NOMO-1 treated with DMSO at 0.1 percent for 48 hours (cell line): ENCODE results near the gene SSB.
"Not testable (repeated sequence)": the region's sequence is repeated elsewhere in the genome, so short reads cannot be mapped to it uniquely, and the experiment has no call there.

Experiments used
- DNase-seq: peaks from one replicate; lab custom pipeline; 2025; ENCODE audit not compliant: unreplicated experiment; lab: John Stamatoyannopoulos, UW

SSB gene

GRCh38 chr2:169798718-169799592 lies at the start of gene SSB:
SSB (plus strand) TSS chr2:169798871; CDS start chr2:169800961, 2,090 bp downstream.
- DNase-seq, result peak; percentile 86

DNA sequence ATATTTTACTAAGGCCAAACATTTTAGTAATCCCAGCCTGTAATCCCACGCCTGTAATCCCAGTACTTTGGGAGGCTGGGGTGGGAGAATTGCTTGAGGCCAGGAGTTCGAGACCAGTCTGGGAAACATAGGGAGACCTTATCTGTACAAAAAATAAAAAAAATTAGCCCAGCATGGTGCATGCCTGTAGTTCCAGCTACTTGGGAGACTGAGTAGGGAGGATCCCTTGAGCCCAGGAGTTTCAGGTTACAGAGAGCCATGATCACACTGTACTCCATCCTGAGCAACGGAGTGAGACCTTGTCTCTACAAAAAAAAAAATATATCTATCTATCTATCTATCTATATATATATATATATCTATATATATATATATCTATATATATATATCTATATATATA lies 45.9 kb upstream of the SSB start:
- no peak for DNase-seq

DNA sequence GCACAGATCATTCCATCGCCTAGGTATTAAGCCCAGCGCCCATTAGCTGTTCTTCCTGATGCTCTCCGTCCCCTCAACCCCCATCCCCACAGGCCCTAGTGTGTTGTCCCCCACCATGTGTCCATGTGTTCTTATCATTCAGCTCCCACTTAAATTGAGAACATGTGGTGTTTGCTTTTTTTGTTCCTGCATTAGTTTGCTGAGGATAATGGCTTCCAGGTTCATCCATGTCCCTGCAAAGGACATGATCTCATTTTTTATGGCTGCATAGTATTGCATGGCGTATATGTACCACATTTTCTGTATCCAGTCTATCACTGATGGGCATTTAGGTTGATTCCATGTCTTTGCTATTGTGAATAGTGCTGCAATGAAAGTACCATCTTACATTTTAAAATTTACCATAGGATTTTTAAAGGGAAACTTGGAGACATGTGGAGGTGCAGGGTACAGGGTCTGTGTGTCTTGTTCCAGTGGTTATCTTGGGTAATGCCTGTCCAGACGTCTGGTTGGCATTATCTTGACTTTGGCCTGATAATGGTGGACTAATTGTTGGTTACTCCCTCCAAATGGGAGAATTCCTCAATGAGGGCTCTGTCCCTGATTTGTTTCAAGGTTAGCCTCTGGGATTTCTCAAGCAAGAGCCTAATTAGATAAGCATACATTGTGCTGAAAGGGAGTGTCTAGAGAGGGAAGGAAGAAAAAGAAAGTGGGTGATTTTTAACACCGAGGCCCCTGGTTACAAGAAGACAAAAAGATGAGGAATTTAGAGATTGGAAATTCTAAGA lies 43.4 kb upstream of the SSB start:
- no peak for DNase-seq

GRCh38 chr2:169756342-169756741 lies 42.3 kb upstream of the SSB start:
- DNase-seq, result no peak

- no peak for DNase-seq
Measured at GRCh38 chr2:169757356-169757755, 41.3 kb upstream of the SSB start.

DNA sequence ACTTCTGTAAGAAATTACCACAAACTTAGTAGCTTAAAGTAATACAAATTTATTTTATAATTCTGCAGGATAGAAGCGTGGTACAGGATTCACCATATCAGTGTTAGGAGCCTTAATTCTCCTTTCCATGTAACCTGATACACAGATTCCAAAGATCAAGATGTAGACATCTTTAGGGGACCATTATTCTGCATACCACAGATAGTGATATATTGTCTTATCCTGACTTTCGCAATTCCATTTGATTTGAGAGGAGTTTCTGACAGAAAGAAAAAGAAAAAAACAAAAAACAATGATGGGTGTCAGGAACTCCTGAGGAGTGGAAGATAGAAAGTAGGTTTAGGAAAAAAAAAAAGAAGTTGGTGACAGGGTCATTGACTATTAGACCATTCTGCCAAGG lies 40.9 kb upstream of the SSB start:
- no peak for DNase-seq

DNA sequence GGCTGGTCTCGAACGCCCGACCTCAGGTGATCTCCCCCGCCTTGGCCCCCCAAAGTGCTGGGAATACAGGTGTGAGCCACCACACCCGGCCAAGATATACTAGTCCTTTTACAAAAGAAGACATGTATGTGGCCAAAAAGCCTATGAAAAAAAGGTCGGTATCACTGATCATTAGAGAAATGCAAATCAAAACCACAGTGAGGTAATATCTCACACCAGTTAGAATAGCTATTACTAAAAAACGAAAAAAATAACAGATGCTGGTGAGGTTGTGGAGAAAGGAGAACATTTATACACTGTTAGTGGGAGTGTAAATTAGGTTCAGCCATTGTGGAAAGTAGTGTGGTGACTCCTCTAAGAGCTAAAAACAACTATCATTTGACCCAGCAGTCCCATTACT lies 38.7 kb upstream of the SSB start:
- no peak for DNase-seq

DNA sequence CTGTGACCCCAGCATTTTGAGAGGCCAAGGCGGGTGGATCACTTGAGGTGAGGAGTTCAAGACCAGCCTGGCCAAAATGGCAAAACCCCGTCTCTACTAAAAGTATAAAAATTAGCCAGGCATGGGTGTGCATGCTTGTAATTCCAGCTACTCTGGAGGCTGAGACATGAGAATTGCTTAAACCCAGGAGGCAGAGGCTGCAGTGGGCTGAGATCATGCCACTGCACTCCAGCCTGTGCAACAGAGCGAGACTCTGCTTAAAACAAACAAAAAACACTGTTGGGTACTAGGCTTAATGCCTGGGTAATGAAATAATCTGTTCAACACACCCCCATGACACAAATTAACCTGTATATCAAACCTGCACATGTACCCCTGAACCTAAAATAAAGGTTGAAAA lies 37.9 kb upstream of the SSB start:
- DNase-seq, result not testable (repeated sequence)

DNA sequence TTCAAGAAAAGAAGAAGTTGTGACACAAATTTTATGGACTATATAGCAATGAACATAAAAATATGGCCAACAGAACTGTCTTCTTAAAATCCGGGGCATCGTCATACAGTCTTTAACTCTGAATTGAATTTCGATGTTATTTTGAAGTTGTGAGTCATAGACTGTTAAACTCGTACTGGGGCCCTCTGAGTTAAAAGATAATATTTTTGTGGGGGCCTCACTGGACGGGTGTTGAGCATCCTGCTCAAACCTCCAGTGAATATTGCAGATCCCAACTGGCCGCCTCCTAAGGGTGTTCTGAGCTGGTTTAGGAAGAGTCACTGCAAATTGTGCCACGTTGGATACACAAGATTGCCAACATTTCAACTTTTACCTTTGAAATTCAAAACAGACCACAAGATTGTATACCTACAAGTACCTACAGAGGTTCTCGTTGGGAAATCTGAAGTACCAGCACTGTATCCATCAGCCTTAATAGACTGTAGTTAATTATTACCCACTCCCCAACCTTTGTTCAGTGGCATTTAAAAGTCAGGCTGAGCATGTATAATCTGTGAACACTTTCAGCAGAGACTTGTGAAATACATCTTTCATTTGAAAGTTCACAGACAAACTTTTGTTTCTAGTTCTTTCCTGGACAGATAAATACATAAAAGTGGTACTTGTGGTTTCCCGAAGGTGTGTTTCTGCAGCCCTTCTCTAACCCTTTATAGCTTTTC lies 37.3 kb upstream of the SSB start:
- DNase-seq, result no peak

DNA sequence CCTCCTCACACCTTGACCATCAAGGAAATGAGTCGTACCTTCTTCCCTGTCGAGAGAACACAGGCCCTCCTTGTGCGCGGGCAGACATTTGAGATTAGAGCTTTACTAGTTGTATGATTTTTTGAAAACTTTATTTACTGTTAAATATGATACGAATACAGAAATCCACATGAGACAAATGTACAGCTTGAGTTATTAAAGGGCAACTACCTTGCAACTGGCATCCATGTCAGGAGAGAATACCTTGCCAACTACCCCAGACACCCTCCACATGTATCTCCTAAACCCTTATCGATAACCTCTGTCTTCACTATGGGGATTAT lies 36.7 kb upstream of the SSB start:
- DNase-seq, result no peak

DNA sequence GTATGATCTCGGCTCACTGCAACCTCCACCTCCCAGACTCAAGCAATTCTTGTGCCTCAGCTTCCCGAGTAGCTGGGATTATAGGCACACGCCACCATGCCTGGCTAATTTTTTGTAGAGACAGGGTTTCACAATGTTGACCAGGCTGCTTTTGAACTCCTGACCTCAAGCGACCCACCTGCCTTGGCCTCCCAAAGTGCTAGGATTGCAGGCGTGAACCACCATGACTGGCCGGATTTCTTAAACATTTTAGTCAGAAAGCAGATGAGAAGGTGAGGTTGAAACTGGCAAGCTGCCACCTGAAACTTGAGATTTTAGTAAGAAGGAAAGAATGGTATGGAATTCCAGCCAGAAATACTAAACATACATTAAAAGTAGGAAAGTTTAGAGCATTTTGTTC lies 33.1 kb upstream of the SSB start:
- DNase-seq, result no peak

- DNase-seq, result peak; percentile 32
Measured at GRCh38 chr2:169767243-169767888, 31.3 kb upstream of the SSB start.

DNA sequence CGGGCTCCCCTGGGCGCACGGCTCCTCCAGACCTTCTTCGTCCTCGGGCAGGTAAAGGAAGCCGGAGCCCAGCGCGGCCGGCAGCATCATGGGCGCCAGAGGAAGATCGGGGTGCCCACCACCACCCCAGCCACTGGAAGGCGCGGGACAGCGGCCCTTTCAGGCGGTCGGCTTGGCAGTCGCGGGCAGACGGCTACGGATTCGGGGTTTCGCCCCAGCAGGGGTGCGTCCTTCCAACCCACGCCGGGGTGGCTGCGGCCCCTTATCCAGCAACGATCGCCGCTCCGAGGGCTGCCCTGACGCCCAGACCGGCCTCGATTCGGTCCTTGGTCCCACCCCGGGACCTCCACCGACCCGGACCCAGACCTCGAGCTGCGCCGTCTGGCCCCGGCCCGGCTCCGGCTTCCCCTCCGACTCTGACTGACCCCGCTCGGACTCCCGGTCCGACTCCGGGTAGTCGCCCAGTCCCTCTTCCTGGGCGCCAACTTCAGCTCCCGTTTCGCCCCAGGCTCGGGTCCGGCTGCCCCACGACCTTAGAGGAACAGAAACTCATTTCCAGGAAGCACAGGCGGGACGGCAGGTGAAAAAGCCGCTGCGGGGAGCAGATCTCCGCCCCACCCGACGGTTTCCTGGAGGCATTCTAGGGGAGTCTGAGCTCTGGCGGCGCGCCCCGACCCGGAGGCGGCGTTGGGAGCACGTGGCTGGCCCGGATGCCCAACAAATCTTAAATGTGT lies 30.2 kb upstream of the SSB start:
- no peak for DNase-seq

GRCh38 chr2:169771021-169771420 lies 27.6 kb upstream of the SSB start:
- DNase-seq, result peak; percentile 54

DNA sequence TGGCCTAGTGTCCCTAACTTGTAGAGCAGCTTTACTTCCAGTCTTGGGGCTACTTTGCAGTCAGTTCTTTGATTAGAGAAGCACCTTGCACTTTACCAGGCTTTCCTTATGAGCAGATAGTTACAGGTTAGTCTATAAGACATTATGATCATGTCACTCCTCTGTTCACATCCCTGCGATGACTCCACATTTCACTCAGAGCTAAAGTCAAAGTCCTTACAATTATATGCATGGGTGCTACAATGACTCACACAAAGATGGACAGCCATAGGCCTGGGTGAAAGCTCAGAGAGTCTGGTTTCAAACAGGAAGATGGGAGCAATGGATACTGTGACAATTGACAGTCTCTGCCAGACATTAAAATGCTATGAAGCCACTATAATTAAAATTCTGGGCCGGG lies 27.1 kb upstream of the SSB start:
- DNase-seq, result no peak

DNA sequence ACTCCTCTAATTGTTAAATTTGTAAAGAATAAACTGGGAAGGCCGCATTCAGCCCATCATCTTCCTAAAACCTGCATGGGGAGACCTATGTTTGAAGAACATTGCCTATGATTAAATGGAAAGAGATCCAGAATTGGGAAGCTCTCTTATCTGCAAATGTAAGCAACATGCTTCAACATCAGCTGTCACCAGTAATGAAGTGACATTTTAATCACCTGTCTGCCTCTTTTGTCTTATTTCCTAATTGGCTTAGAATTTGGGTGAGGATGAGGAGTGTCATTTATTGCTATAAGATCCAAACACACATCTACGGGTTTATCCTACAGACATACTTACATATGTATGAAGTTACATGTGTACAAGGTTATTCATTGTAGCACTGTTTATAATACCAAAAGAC lies 26.0 kb upstream of the SSB start:
- DNase-seq, result no peak

DNA sequence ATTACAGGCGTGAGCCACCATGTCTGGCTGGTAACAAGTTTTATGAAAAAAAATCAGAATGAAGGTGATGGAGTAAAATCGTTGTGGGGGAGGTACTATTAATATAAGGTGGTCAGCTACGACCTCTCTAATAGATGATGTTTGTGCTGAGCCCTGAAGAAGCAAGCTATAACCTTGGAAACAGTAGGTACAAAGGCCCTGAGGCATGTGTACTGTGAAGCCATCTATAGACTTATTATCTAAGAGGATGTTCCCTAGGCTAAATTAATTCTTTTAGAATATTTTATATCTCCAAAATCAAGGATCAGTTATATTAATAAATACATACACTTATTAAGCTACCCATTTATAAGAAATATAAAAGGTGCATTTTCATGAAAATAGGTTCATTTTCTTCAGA lies 23.3 kb upstream of the SSB start:
- no peak for DNase-seq

- DNase-seq, result no peak
Measured at GRCh38 chr2:169775765-169776164, 22.9 kb upstream of the SSB start.

GRCh38 chr2:169776252-169776761 lies 22.4 kb upstream of the SSB start:
- DNase-seq, result no peak

DNA sequence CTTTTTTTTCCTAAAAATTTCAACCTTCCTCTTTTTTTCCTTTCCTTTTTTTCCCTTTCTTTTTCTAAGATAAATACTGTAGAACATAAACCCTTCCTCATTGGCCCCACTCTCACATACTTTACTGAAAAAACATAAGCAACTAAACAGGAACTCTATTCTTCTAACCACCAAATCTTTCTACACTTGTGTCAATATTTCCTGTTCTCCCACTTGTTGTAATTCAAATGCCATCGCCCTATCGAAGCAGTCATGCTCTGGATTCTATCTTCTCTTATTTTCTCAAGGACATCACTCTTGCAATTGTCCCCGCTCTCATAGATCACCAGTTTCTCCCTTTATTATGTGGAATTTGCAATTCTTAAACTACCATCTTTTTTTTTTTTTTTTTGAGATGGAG lies 20.2 kb upstream of the SSB start:
- DNase-seq, result no peak
